Pancreas (tissue), 10 donors: ENCODE data around the gene SLC35F1. TPM values are rescaled to one million over a fixed set of nuclear protein-coding genes. Genes with fewer than 3 reads are reported as not detected.

Experiments
- ATAC-seq, 4 donors: fragments of 200-7000 bp; cut with Tn5 transposase; one replicate each; pipeline versions ENCODE4 v1.8.0 to v1.9.1; 2020; ENCODE audit warnings: mild to moderate bottlenecking in 4 of 4, moderate library complexity in 4 of 4
- DNase-seq, 6 donors: peaks; one replicate each; pipeline ENCODE4 v3.0.0-alpha.2; 2020
- FAIRE-seq: peaks from 2 replicates; lab custom pipeline; 2012; peaks lifted over from hg19 to GRCh38; lab: Jason Lieb, UNC
- H3K27ac ChIP-seq, 4 donors: fragments of 200-600 bp; sonication (generic); 1 replicate in 3 of 4; 2 replicates in 1 of 4; pipeline versions ENCODE4 v1.5.0 to v1.8.0; 2020
- H3K27me3 ChIP-seq, 4 donors: fragments of 200-600 bp; one replicate each; pipeline ENCODE4 v1.8.0; 2021
- H3K36me3 ChIP-seq, 3 donors: fragments of 200-600 bp; sonication (generic) in 1 of 3; one replicate each; pipeline versions ENCODE4 v1.5.0 to v1.8.0; 2020 to 2021
- H3K4me1 ChIP-seq, 3 donors: fragments of 200-600 bp; one replicate each; pipeline ENCODE4 v1.8.0; 2021
- H3K4me3 ChIP-seq, 4 donors: fragments of 200-600 bp; sonication (generic) in 2 of 4; one replicate each; pipeline versions ENCODE4 v1.5.0 to v1.8.0; 2020 to 2021
- H3K9me3 ChIP-seq, 4 donors: fragments of 200-600 bp; one replicate each; pipeline ENCODE4 v1.8.0; 2021
- CTCF ChIP-seq, 4 donors: fragments of 200-600 bp; sonication (generic) in 3 of 4; IDR thresholded peaks; one replicate each; pipeline versions ENCODE4 v1.5.0 to v1.8.0; 2021; ENCODE audit warnings: antibody characterized with exemption in 4 of 4
- WGBS, 2 donors: extraction: QIAGEN DNeasy Blood & Tissue Kit; methylation state at CpG; one replicate each; pipeline ENCODE4 v1.1.7; 2013; 5-methylcytosine and 5-hydroxymethylcytosine counted together
- intact Hi-C, 3 donors: fragments of 100-400 bp; cut with DNase I; formaldehyde crosslinking; loops; one replicate each; pipeline versions ENCODE4 v1.11.1 to v1.14.2; 2022
- polyA plus RNA-seq, 2 donors: library from polyadenylated mRNA; stranded (reverse); fragments of 200-250 nt; gene quantifications; one replicate each; pipeline ENCODE4 v1.2.3, GENCODE V29; 2013
- total RNA-seq, 6 donors: library from RNA; stranded (reverse); fragmentation: NEBNext Ultra II Directional in 4 of 6; extraction: Animal tissue kit (Norgen Biotek cat#: 25700) in 4 of 6; gene quantifications; one replicate each; pipeline versions ENCODE4 v1.2.1 to v1.2.4, GENCODE V29; 2021 to 2023
- donor health status: healthy with polysubstance abuse.
- donor health status: DM: no; HTN: no; CAD: no; lungs with moderate emphysema.
- donor health status: DM: no; HTN: no; CAD: no.
- donor health status: control.
- donor health status: control.
- donor health status: Bipolar disorder and iron deficiency.
- donor health status: DM: yes; HTN: yes; CAD: no.
- donor health status: DM: no; HTN: no; CAD: no.
- donor health status: DM: no; HTN: no; CAD: no.
- donor health status: DM: yes; HTN: yes; CAD: no.

The SLC35F1 gene
- total and polyA plus RNA-seq, 8 donors = 0.14 to 2.1 (median 0.29) TPM

DNA sequence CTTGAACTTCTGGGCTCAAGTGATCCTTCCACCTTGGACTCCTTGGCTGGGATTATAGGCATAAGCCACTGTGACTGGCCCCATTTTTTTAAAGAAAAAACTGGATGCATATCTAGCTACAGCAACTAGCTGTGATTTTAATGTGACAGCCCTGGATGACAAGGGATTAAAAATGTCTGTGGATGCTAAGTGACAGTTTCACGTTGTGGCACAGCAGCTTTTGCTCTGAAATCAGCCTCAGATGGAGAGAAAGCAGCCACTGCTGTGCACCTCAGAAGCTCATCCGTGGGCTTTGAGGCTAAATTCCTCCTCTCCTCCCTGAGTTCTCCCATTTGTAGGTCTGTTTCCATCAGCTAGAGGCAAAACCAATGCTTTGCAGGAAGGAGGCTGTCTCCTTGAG, 195.3 kb downstream of the SLC35F1 start:
- intact Hi-C loops = no loop called here
- Histone ChIP-seq H3K4me3 (no peak overlapping the region), H3K36me3 (no peaks in the 10 kb centered on the region), H3K9me3 (no peaks in the 10 kb centered on the region), H3K4me1 (no peaks in the 10 kb centered on the region), H3K27ac (no peak overlapping the region), H3K27me3 (no peaks in the 10 kb centered on the region)
- no peak for TF ChIP-seq CTCF (IDR thresholded peaks at IDR 0.05)
- no peak for FAIRE-seq
- 35 to 40% methylated on average over 2 of the region's 2 CpGs for WGBS, 2 donors
- no peak for DNase-seq
- no peak for ATAC-seq

DNA sequence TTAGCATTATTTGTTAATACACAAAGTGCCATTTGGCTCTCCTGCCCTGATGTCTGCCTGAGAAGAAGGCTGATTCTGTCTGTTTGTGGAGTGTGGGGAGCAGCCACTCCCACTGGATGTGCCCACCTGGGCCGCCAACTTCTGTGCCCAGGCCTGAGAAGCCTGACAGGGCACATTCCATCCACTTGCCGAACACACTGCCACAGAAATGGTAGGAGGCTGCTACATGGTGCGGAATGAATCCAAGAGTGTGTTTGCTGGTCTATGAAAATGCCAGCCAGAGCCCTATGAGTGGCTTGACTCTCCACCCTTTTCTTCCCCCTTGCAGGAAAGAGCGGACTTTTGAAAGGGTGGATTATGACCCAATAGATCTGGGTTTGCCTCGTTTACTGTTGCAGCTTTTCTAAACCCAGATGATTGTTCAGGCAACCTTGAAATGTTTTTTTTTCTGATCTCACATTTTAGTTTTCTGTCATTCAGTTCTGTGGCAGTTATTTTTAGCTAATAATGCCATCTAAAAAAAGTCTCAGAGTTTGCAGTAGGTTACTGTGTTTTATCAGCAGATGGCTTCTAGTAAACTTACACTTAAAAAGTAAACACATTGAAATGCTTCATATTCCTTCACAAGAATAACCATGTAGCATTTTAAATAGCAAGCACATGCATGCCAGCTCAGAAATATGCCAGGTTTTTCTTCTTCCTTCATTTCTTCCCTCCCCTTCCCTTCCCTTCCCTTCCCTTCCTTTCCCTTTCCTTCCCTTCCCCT, 196.5 kb downstream of the SLC35F1 start:
- no peak for TF ChIP-seq CTCF (IDR thresholded peaks at IDR 0.05)
- intact Hi-C loops = no loop called here
- no peaks in the 10 kb centered on the region for H3K36me3 ChIP-seq
- H3K4me1 ChIP-seq = no peaks in the 10 kb centered on the region
- ATAC-seq (no peak), DNase-seq (no peak), FAIRE-seq (no peak)
- no peaks in the 10 kb centered on the region for H3K27me3 ChIP-seq
- H3K27ac ChIP-seq = no peak overlapping the region
- 64 to 72% methylated on average over 5 of the region's 5 CpGs for WGBS, 2 donors
- no peaks in the 10 kb centered on the region for H3K9me3 ChIP-seq
- no peak overlapping the region for H3K4me3 ChIP-seq

- Histone ChIP-seq H3K27me3 (no peaks in the 10 kb centered on the region), H3K4me3 (no peak overlapping the region), H3K27ac (no peak overlapping the region), H3K4me1 (no peaks in the 10 kb centered on the region), H3K9me3 (no peaks in the 10 kb centered on the region), H3K36me3 (no peaks in the 10 kb centered on the region)
- no peak for ATAC-seq
- FAIRE-seq = no peak
- 44 to 52% methylated on average over 3 of the region's 3 CpGs for WGBS, 2 donors
- no peak for TF ChIP-seq CTCF (IDR thresholded peaks at IDR 0.05)
- intact Hi-C loops = no loop called here
- no peak for DNase-seq
Observed at GRCh38 chr6:118122161-118122725, 215.2 kb downstream of the SLC35F1 start.

GRCh38 chr6:118122801-118123200, 215.7 kb downstream of the SLC35F1 start:
- no peaks in the 10 kb centered on the region for H3K9me3 ChIP-seq
- no peaks in the 10 kb centered on the region for H3K27me3 ChIP-seq
- intact Hi-C loops = no loop called here
- no peak overlapping the region for H3K27ac ChIP-seq
- WGBS, 2 donors = 58 to 78% methylated on average over 1 of the region's 1 CpG
- ATAC-seq (no peak), DNase-seq (no peak), FAIRE-seq (no peak)
- TF ChIP-seq CTCF (IDR thresholded peaks at IDR 0.05) = no peak
- H3K36me3 ChIP-seq = no peaks in the 10 kb centered on the region
- H3K4me1 ChIP-seq = no peaks in the 10 kb centered on the region
- H3K4me3 ChIP-seq = no peak overlapping the region

- ATAC-seq = no peak
- DNase-seq = no peak
- no peak overlapping the region for H3K4me3 ChIP-seq
- 95 to 100% methylated on average over 1 of the region's 1 CpG for WGBS, 2 donors
- no peak for FAIRE-seq
- no peaks in the 10 kb centered on the region for H3K36me3 ChIP-seq
- no peaks in the 10 kb centered on the region for H3K9me3 ChIP-seq
- no peak overlapping the region for H3K27ac ChIP-seq
- intact Hi-C loops = no loop called here
- TF ChIP-seq CTCF (IDR thresholded peaks at IDR 0.05) = no peak
- H3K4me1 ChIP-seq = no peaks in the 10 kb centered on the region
- no peaks in the 10 kb centered on the region for H3K27me3 ChIP-seq
Observed at GRCh38 chr6:118123503-118124037, 216.5 kb downstream of the SLC35F1 start.
